K562 (cell line): ENCODE results near the gene SLC39A13. TPM values are rescaled to one million over a fixed set of nuclear protein-coding genes. Genes with fewer than 3 reads are reported as not detected.
A peak's percentile ranks its signal among the peaks of the same experiment; 100 is the strongest.

Experiments
- AFF1 ChIP-seq, 2 experiments: fragments of 450-650 bp; IDR thresholded peaks; 2 replicates each; pipeline ENCODE4 v1.6.1; 2018; ENCODE audit warnings: mild to moderate bottlenecking in 2 of 2, low read depth in 1 of 2; ENCODE audit not compliant: partially characterized antibody in 2 of 2
- CAMTA2 ChIP-seq: fragments of 250-450 bp; sonication (Bioruptor Pico); conservative IDR thresholded peaks from 2 replicates; pipeline ENCODE4 v1.5.1; 2022
- CBX2 ChIP-seq: fragments of 200-600 bp; sonication (generic); IDR thresholded peaks from one replicate; pipeline ENCODE4 v1.6.1; 2012; ENCODE audit warnings: mild to moderate bottlenecking, low read length, inconsistent platforms; ENCODE audit not compliant: insufficient read depth, poor library complexity, severe bottlenecking
- CLOCK ChIP-seq: fragments of 250-450 bp; sonication (Bioruptor Pico); IDR thresholded peaks from 2 replicates; pipeline ENCODE4 v1.4.0; 2020; ENCODE audit warnings: mild to moderate bottlenecking, moderate library complexity, borderline replicate concordance
- ELF2 ChIP-seq: fragments of 250-450 bp; sonication (Bioruptor Pico); IDR thresholded peaks from 2 replicates; pipeline ENCODE4 v1.5.0; 2021; ENCODE audit warnings: mild to moderate bottlenecking
- EP400 ChIP-seq: fragments of 450-650 bp; IDR thresholded peaks from 2 replicates; pipeline ENCODE4 v1.6.1; 2017; ENCODE audit warnings: antibody characterized with exemption, mild to moderate bottlenecking, moderate library complexity
- NFIC ChIP-seq: fragments of 450-650 bp; IDR thresholded peaks from 2 replicates; pipeline ENCODE4 v1.6.1; 2017; ENCODE audit warnings: mild to moderate bottlenecking, inconsistent platforms
- NFRKB ChIP-seq: fragments of 450-650 bp; IDR thresholded peaks from 2 replicates; pipeline ENCODE4 v1.6.1; 2016; ENCODE audit warnings: low read depth
- RBFOX2 ChIP-seq: fragments of 200-400 bp; formaldehyde crosslinking; IDR thresholded peaks from 2 replicates; pipeline ENCODE4 v1.6.1; 2017; ENCODE audit warnings: low read depth, mild to moderate bottlenecking, low read length, moderate library complexity
- SMARCB1 ChIP-seq: IDR thresholded peaks from 2 replicates; pipeline ENCODE4 v1.6.1; 2011; ENCODE audit warnings: improper control_type of control experiment, low read depth; ENCODE audit not compliant: insufficient read length
- U2AF1 ChIP-seq: fragments of 200-400 bp; formaldehyde crosslinking; optimal IDR thresholded peaks from 2 replicates; pipeline ENCODE3; 2017; ENCODE audit warnings: mild to moderate bottlenecking, low read depth, low read length, moderate library complexity
- ZNF253 ChIP-seq: fragments of 250-450 bp; sonication (Bioruptor Pico); conservative IDR thresholded peaks from 2 replicates; pipeline ENCODE4 v1.6.1; 2021; ENCODE audit warnings: mild to moderate bottlenecking
- ZNF263 ChIP-seq: sonication (generic); formaldehyde crosslinking; IDR thresholded peaks from 2 replicates; pipeline ENCODE4 v1.8.0; 2022; ENCODE audit warnings: mild to moderate bottlenecking, missing genetic modification reagents, borderline replicate concordance
- ZNF561 ChIP-seq: fragments of 450-650 bp; formaldehyde crosslinking; conservative IDR thresholded peaks from 2 replicates; pipeline ENCODE4 v1.4.0; 2020; ENCODE audit warnings: mild to moderate bottlenecking, moderate library complexity
- polyA plus RNA-seq, 8 experiments: library from polyadenylated mRNA; depleted of rRNA in 4 of 8; stranded (reverse) in 5 of 8; unstranded in 3 of 8; fragments of >200 nt; fragmentation: Nextera tagmentation in 2 of 8; fragmentation: Illumina TruSeq in 1 of 8; extraction: Ambion mirVana in 2 of 8; extraction: Trizol in 1 of 8; gene quantifications; 2 replicates each; pipeline versions ENCODE4 v1.2.1 to v1.2.3, GENCODE V29; 2011 to 2014; ENCODE audit warnings: inconsistent platforms in 1 of 8, missing spikeins in 1 of 8
- total RNA-seq, 7 experiments: library from RNA; depleted of rRNA in 6 of 7; stranded (reverse); fragments of >200 nt in 6 of 7; fragmentation: Illumina TruSeq in 2 of 7; extraction: Trizol in 2 of 7; gene quantifications; 2 replicates each; pipeline versions ENCODE4 v1.2.1 to v1.2.3, GENCODE V29; 2011 to 2021; ENCODE audit warnings: low replicate concordance in 1 of 7
- TF ChIP-seq, protein P1 (sequence below), 2 experiments: IDR thresholded peaks; 2 replicates each; pipeline ENCODE4 v1.6.1; 2012; ENCODE audit warnings: improper control_type of control experiment in 2 of 2, low read depth in 2 of 2, low read length in 2 of 2, borderline replicate concordance in 1 of 2

Gene SLC39A13
- total and polyA plus RNA-seq, 9 of the 15 experiments (the other 6 are each of a cell fraction or from before 2014, with no cell fraction given), result 0.17 to 15.9 (median 3.2) TPM

GRCh38 chr11:47426062-47426956 lies 17.9 kb downstream of the SLC39A13 start, which contains the start of gene PSMC3 (continued):
- TF ChIP-seq CLOCK (CRISPR knock-in tag) (no peak), EP400 (peak; percentile 97), ELF2 (CRISPR knock-in tag) (no peak), NFRKB (peak; percentile 99), CBX2 (no peak), AFF1 (IDR thresholded peaks at IDR 0.05; ENCODE audit: low read depth in 1 of 2, partially characterized antibody in 2 of 2) (peak; percentile 75 to 88), RBFOX2 (peak; percentile 96), U2AF1 (no peak), NFIC (peak; percentile 89), ZNF253 (CRISPR knock-in tag) (no peak), ZNF263 (0 out of 2 replicates have a peak, but pooled peaks have one; percentile 18), ZNF561 (CRISPR knock-in tag) (no peak), CAMTA2 (no peak), SMARCB1 (no peak)
- TF ChIP-seq, protein P1, sequence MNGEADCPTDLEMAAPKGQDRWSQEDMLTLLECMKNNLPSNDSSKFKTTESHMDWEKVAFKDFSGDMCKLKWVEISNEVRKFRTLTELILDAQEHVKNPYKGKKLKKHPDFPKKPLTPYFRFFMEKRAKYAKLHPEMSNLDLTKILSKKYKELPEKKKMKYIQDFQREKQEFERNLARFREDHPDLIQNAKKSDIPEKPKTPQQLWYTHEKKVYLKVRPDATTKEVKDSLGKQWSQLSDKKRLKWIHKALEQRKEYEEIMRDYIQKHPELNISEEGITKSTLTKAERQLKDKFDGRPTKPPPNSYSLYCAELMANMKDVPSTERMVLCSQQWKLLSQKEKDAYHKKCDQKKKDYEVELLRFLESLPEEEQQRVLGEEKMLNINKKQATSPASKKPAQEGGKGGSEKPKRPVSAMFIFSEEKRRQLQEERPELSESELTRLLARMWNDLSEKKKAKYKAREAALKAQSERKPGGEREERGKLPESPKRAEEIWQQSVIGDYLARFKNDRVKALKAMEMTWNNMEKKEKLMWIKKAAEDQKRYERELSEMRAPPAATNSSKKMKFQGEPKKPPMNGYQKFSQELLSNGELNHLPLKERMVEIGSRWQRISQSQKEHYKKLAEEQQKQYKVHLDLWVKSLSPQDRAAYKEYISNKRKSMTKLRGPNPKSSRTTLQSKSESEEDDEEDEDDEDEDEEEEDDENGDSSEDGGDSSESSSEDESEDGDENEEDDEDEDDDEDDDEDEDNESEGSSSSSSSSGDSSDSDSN (IDR thresholded peaks at IDR 0.05; ENCODE audit: borderline replicate concordance in 1 of 2, low read depth in 2 of 2, low read length in 2 of 2), result no peak
